ENCODE measurements around the gene MATN1. TPM values are rescaled to one million over a fixed set of nuclear protein-coding genes. Genes with fewer than 3 reads are reported as not detected.
"Not testable (repeated sequence)": the region's sequence is repeated elsewhere in the genome, so short reads cannot be mapped to it uniquely, and the experiment has no call there.

The MATN1 gene
- not detected for total RNA-seq

- no peaks in the 10 kb centered on the region for H3K27me3 ChIP-seq
- H3K4me3 ChIP-seq = no peak within 1 kb of the TSS
- no peaks in the 10 kb centered on the region for H3K9me3 ChIP-seq
- peaks cover 0 to 3% (median 0%) of the 10 kb centered on the region in 3 donors for H3K36me3 ChIP-seq
- DNase-seq = no peak
- H3K4me1 ChIP-seq = peaks cover 0 to 10% (median 4%) of the 10 kb centered on the region in 4 donors
- no peak within 1 kb of the TSS for H3K27ac ChIP-seq
- TF ChIP-seq CTCF (IDR thresholded peaks at IDR 0.05) = no peak
- no peak for TF ChIP-seq POLR2A (IDR thresholded peaks at IDR 0.05)
Observed at GRCh38 chr1:30723331-30723755, at the start of gene MATN1. TSS of gene MATN1 (minus strand) at chr1:30723585. CDS start at chr1:30723551, 34 bp downstream.

GRCh38 chr1:30771005-30771404 lies 47.6 kb upstream of the MATN1 start:
- H3K4me1 ChIP-seq = no peaks in the 10 kb centered on the region
- TF ChIP-seq CTCF (IDR thresholded peaks at IDR 0.05) = no peak
- no peak for TF ChIP-seq POLR2A (IDR thresholded peaks at IDR 0.05)
- H3K27ac ChIP-seq = no peak overlapping the region
- no peaks in the 10 kb centered on the region for H3K27me3 ChIP-seq
- H3K9me3 ChIP-seq = no peaks in the 10 kb centered on the region
- no peak for DNase-seq
- H3K36me3 ChIP-seq = no peaks in the 10 kb centered on the region
- H3K4me3 ChIP-seq = no peak overlapping the region

GRCh38 chr1:30770150-30770549 lies 46.8 kb upstream of the MATN1 start:
- TF ChIP-seq POLR2A (IDR thresholded peaks at IDR 0.05) (no peak), CTCF (IDR thresholded peaks at IDR 0.05) (no peak)
- no peaks in the 10 kb centered on the region for H3K9me3 ChIP-seq
- no peaks in the 10 kb centered on the region for H3K27me3 ChIP-seq
- H3K4me1 ChIP-seq = no peaks in the 10 kb centered on the region
- no peak overlapping the region for H3K27ac ChIP-seq
- no peaks in the 10 kb centered on the region for H3K36me3 ChIP-seq
- DNase-seq = peak in 1 of 3 donors; percentile 31
- H3K4me3 ChIP-seq = no peak overlapping the region

GRCh38 chr1:30768830-30769718 lies 45.7 kb upstream of the MATN1 start:
- H3K4me3 ChIP-seq = no peak overlapping the region
- no peak overlapping the region for H3K27ac ChIP-seq
- no peaks in the 10 kb centered on the region for H3K36me3 ChIP-seq
- TF ChIP-seq CTCF (IDR thresholded peaks at IDR 0.05) (no peak), POLR2A (IDR thresholded peaks at IDR 0.05) (no peak)
- no peaks in the 10 kb centered on the region for H3K4me1 ChIP-seq
- peak in 1 of 3 donors; percentile 1 for DNase-seq
- no peaks in the 10 kb centered on the region for H3K27me3 ChIP-seq
- H3K9me3 ChIP-seq = no peaks in the 10 kb centered on the region

- Histone ChIP-seq H3K36me3 (no peaks in the 10 kb centered on the region), H3K9me3 (no peaks in the 10 kb centered on the region), H3K4me1 (peaks cover 0 to 3% (median 0%) of the 10 kb centered on the region in 4 donors), H3K27ac (no peak overlapping the region), H3K27me3 (no peaks in the 10 kb centered on the region), H3K4me3 (no peak overlapping the region)
- TF ChIP-seq POLR2A (IDR thresholded peaks at IDR 0.05) (no peak), CTCF (IDR thresholded peaks at IDR 0.05) (no peak)
- no peak for DNase-seq
Observed at GRCh38 chr1:30768159-30768829, 44.9 kb upstream of the MATN1 start.

GRCh38 chr1:30766948-30767347 lies 43.6 kb upstream of the MATN1 start:
- not testable (repeated sequence) for H3K27ac ChIP-seq, H3K36me3 ChIP-seq, H3K27me3 ChIP-seq, H3K4me3 ChIP-seq, H3K9me3 ChIP-seq, H3K4me1 ChIP-seq, DNase-seq

Measured in Peyer's patch (tissue), 4 donors.